Peyer's patch (tissue), 4 donors: ENCODE results near the gene CD47. TPM values are rescaled to one million over a fixed set of nuclear protein-coding genes. Genes with fewer than 3 reads are reported as not detected.

Experiments
- DNase-seq, 3 donors: peaks; one replicate each; pipeline ENCODE4 v3.0.0-alpha.2; 2017 to 2019
- H3K27ac ChIP-seq, 4 donors: fragments of 200-600 bp; sonication (generic); one replicate each; pipeline ENCODE4 v1.5.1; 2016 to 2019
- H3K27me3 ChIP-seq, 2 donors: fragments of 200-600 bp; sonication (generic); one replicate each; pipeline ENCODE4 v1.5.1; 2019
- H3K36me3 ChIP-seq, 3 donors: fragments of 200-600 bp; sonication (generic); one replicate each; pipeline ENCODE4 v1.5.1; 2016 to 2019
- H3K4me1 ChIP-seq, 4 donors: fragments of 200-600 bp; sonication (generic); one replicate each; pipeline ENCODE4 v1.5.1; 2016 to 2019
- H3K4me3 ChIP-seq, 4 donors: fragments of 200-600 bp; sonication (generic); 1 replicate in 3 of 4; 2 replicates in 1 of 4; pipeline ENCODE4 v1.5.1; 2016 to 2019; ENCODE audit warnings: mild to moderate bottlenecking in 1 of 4
- H3K9me3 ChIP-seq, 4 donors: fragments of 200-600 bp; sonication (generic); one replicate each; pipeline ENCODE4 v1.5.1; 2016 to 2019; ENCODE audit warnings: mild to moderate bottlenecking in 1 of 4
- POLR2A ChIP-seq, 2 donors: fragments of 450-650 bp; IDR thresholded peaks; one replicate each; pipeline ENCODE4 v1.5.1; 2017; ENCODE audit warnings: antibody characterized with exemption in 2 of 2, mild to moderate bottlenecking in 2 of 2, moderate library complexity in 2 of 2
- total RNA-seq, 4 donors: library from RNA; depleted of rRNA; stranded (reverse); fragments of >200 nt; gene quantifications; one replicate each; pipeline ENCODE4 v1.1.0, GENCODE V29; 2016
- TF ChIP-seq, protein P1 (sequence below), 6 experiments: fragments of 450-650 bp in 4 of 6; fragments of 200-600 bp in 2 of 6; sonication (generic) in 1 of 6; IDR thresholded peaks; one replicate each; pipeline ENCODE4 v1.5.1; 2017 to 2019; ENCODE audit warnings: antibody characterized with exemption in 6 of 6, mild to moderate bottlenecking in 3 of 6, moderate library complexity in 1 of 6

Gene CD47
- total RNA-seq, 4 donors from 2014 or later, result 50.1 to 55.7 (median 52.7) TPM

DNA sequence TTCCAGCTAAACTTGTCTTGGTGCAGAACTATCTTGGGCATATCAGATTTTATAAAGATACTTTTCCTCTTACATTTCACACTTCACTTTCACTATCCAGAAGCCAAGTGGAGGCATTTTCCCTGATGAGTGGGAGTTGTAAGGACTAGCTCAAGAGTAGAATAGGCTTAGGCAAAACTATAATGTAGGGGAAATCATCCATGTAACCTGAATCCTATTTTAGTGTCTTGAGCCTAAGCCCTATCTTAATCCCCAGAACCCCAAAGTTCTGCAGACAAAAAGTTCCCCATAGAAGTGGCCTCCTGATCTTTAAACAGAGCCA is 42.2 kb upstream of the CD47 start:
- Histone ChIP-seq H3K27me3 (no peaks in the 10 kb centered on the region), H3K36me3 (no peaks in the 10 kb centered on the region), H3K4me1 (peaks cover 0 to 14% (median 1%) of the 10 kb centered on the region in 4 donors), H3K27ac (peak overlapping the region in 2 of 4 donors; percentile 11 to 66), H3K4me3 (no peak overlapping the region), H3K9me3 (no peaks in the 10 kb centered on the region)
- DNase-seq, result no peak
- TF ChIP-seq POLR2A (IDR thresholded peaks at IDR 0.05), result no peak
- TF ChIP-seq, protein P1, sequence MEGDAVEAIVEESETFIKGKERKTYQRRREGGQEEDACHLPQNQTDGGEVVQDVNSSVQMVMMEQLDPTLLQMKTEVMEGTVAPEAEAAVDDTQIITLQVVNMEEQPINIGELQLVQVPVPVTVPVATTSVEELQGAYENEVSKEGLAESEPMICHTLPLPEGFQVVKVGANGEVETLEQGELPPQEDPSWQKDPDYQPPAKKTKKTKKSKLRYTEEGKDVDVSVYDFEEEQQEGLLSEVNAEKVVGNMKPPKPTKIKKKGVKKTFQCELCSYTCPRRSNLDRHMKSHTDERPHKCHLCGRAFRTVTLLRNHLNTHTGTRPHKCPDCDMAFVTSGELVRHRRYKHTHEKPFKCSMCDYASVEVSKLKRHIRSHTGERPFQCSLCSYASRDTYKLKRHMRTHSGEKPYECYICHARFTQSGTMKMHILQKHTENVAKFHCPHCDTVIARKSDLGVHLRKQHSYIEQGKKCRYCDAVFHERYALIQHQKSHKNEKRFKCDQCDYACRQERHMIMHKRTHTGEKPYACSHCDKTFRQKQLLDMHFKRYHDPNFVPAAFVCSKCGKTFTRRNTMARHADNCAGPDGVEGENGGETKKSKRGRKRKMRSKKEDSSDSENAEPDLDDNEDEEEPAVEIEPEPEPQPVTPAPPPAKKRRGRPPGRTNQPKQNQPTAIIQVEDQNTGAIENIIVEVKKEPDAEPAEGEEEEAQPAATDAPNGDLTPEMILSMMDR (IDR thresholded peaks at IDR 0.05), result no peak

DNA sequence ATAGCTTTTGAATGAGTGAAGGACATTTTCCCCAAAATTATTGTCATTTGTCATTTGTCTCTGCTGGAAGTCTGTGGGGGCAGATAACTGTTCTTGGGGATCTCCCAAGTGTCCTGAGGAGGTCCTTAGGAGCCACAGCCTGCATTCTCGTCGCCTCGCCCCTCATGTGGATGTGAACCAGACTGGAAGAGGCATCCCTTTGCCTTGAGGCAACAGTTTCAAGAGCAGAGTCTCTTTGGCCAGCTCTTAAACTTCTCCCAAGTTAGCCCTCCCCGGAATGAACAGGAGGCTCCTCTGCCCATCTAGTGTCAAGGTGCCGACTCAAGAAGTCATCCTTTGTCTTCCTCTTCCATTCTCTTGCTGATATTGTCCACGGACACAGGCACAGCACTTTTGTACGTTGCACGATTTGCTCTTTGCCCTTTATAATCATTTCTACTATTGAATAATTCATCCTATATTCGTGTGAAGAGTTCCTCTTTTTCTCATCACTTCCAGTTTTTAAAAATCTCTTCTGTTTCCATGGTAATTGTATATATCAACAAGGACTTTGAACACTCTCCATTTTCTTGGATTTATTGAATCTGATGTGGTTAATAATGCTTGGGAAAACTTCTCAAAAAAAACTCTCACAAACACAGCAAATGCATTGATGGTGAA is 40.8 kb upstream of the CD47 start:
- H3K27me3 ChIP-seq, result no peaks in the 10 kb centered on the region
- DNase-seq, result no peak
- TF ChIP-seq, protein P1 (IDR thresholded peaks at IDR 0.05), result no peak
- no peak for TF ChIP-seq POLR2A (IDR thresholded peaks at IDR 0.05)
- H3K4me3 ChIP-seq, result no peak overlapping the region
- H3K27ac ChIP-seq, result peak overlapping the region in 2 of 4 donors; percentile 24 to 66
- H3K4me1 ChIP-seq, result peaks cover 0 to 14% (median 1%) of the 10 kb centered on the region in 4 donors
- no peaks in the 10 kb centered on the region for H3K36me3 ChIP-seq
- no peaks in the 10 kb centered on the region for H3K9me3 ChIP-seq

DNA sequence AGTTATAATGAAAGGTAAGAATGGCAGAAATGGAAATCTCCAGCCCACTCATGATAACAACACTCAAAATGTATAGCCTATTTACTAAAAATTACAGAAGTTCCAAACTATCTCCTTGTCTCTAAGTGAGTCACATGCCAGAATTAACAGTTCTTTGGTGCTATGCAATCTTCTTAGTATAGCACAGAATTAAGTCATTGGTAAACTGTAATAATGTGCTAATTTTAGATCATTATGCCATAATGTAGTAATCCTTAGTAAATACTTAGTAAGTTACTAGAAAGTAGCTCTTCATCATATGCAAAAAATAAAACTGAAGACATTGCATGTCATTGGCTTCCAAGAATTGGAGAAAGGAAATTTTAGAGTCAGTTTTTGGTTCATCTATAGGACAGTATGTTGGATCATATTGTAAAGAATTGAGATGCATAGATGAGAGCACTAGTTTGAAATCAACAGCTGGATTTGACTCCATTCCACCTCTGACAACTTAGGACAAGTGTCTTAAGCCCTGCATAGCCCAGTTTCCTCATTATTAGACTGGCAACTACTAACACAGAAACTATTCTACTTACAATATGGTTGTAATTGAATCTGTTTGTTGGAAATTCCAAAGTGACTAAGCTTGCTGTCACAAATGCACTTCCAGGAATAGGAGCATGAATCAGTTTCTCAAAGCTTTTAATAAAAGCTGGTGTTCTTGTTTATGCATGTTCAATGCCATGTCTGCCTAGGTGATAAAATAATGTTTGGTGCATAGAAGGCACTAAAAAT is 40.1 kb upstream of the CD47 start:
- H3K27ac ChIP-seq, result peak overlapping the region in 1 of 4 donors; percentile 66
- TF ChIP-seq, protein P1 (IDR thresholded peaks at IDR 0.05), result no peak
- no peak for TF ChIP-seq POLR2A (IDR thresholded peaks at IDR 0.05)

DNA sequence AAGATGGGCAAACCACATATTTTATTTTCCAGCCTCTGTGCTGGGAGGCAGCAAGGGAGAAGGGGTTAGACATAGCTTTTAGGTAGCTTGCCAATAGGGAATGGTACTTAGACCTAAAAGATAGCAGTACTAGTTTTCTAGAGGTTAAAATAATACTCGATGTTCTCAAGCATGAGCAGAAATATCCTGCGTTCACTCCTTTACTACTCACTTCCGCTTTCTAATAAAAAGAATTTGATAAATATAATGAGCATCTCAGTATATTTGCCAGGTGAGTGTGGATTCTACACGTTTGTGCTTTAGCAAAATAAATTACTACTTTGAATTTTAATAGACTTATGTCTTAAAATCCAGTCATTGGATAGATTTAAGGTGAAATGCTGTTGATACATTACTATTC is 39.4 kb upstream of the CD47 start:
- Histone ChIP-seq H3K4me1 (peaks cover 0 to 14% (median 1%) of the 10 kb centered on the region in 4 donors), H3K36me3 (no peaks in the 10 kb centered on the region), H3K27ac (peak overlapping the region in 2 of 4 donors; percentile 11 to 66), H3K27me3 (no peaks in the 10 kb centered on the region), H3K9me3 (no peaks in the 10 kb centered on the region), H3K4me3 (no peak overlapping the region)
- no peak for DNase-seq
- TF ChIP-seq POLR2A (IDR thresholded peaks at IDR 0.05), result no peak
- TF ChIP-seq, protein P1 (IDR thresholded peaks at IDR 0.05), result no peak

More for the DNA sequence above, 40.1 kb upstream of the CD47 start:
- DNase-seq, result no peak
- Histone ChIP-seq H3K4me3 (no peak overlapping the region), H3K27me3 (no peaks in the 10 kb centered on the region), H3K9me3 (no peaks in the 10 kb centered on the region), H3K36me3 (no peaks in the 10 kb centered on the region), H3K4me1 (peaks cover 0 to 14% (median 1%) of the 10 kb centered on the region in 4 donors)

DNA sequence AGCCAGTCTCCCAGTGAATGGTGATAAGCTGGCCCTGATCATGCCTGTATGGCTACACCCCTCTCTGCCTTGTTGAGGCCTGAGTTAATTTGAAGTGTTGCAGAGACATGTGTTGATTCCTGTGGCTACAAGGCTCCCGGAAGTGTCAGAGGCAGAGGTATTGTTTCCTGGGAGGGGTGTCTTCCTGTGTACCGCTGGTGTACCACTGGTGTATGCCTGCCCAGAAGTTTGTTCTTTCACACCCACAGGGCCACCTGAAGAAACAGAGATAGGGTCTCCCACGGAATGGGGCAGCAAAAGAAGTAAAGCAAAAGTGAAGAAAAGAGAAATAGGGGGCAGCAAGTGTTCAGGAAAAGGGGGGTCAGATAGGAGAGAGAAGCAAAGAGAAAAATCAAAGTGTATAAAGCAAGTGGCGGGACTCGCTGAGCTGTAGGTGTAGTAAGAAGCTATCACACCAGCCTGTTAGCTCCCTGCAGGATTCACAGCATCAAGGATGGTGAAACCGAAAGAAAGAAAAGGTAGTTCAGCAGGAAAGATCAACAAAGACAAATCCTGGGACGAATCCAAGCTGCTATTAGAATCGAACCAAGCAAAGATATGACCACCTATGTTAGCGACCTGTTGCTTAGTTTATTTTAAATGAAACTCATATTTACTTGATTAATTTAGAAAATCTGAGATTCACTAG is 36.6 kb upstream of the CD47 start:
- Histone ChIP-seq H3K4me1 (peaks cover 0 to 5% (median under 1%) of the 10 kb centered on the region in 4 donors), H3K9me3 (no peaks in the 10 kb centered on the region), H3K27ac (peak overlapping the region; percentile 23 to 83 (median 54)), H3K4me3 (peak overlapping the region in 1 of 4 donors; percentile 19), H3K27me3 (no peaks in the 10 kb centered on the region), H3K36me3 (no peaks in the 10 kb centered on the region)
- TF ChIP-seq POLR2A (IDR thresholded peaks at IDR 0.05), result no peak
- TF ChIP-seq, protein P1 (IDR thresholded peaks at IDR 0.05), result no peak
- peak in 2 of 3 donors; percentile 75 to 84 for DNase-seq
